SK-N-SH (cell line): ENCODE data around the gene FZR1. TPM values are rescaled to one million over a fixed set of nuclear protein-coding genes. Genes with fewer than 3 reads are reported as not detected.

ENCODE experiments used
- CTCF ChIA-PET: fragments of 300-600, 350-600 bp; formaldehyde crosslinking; extraction: SDS; loops from one replicate; lab custom pipeline; 2021; lab: Yijun Ruan, JAX
- POLR2A ChIA-PET: fragments of 350-600 bp; sonication (Branson Sonifier 250); formaldehyde crosslinking; extraction: SDS; loops from one replicate; lab custom pipeline; 2020; ENCODE audit warnings: antibody characterized with exemption, inconsistent platforms; lab: Yijun Ruan, JAX
- DNase-seq: peaks from one replicate; pipeline ENCODE4 v3.0.0; 2012
- H2AFZ ChIP-seq: fragments of 200-600 bp; sonication (generic); 2 replicates; pipeline ENCODE4 v1.8.1; 2016; ENCODE audit warnings: antibody characterized with exemption, mild to moderate bottlenecking, low read depth
- H3F3A ChIP-seq: fragments of 200-600 bp; sonication (generic); replicated peaks from 2 replicates; pipeline ENCODE3; 2016; ENCODE audit warnings: antibody characterized with exemption, mild to moderate bottlenecking; ENCODE audit not compliant: insufficient read depth
- H3K27ac ChIP-seq, 2 experiments: fragments of 200-500 bp in 1 of 2; fragments of 200-600 bp in 1 of 2; sonication (Bioruptor generic) in 1 of 2; sonication (generic), shearing (Covaris generic) in 1 of 2; 2 replicates each; pipeline versions ENCODE4 v1.5.1 to v1.6.1; 2014 to 2016; ENCODE audit warnings: low read depth in 2 of 2, inconsistent platforms in 1 of 2, low read length in 1 of 2, mild to moderate bottlenecking in 1 of 2, mixed read lengths in 1 of 2
- H3K27me3 ChIP-seq: fragments of 200-600 bp; sonication (generic), shearing (Covaris generic); 2 replicates; pipeline ENCODE4 v1.6.1; 2016; ENCODE audit warnings: mixed run types; ENCODE audit not compliant: insufficient read depth
- H3K36me3 ChIP-seq, 2 experiments: fragments of 200-500 bp in 1 of 2; fragments of 200-600 bp in 1 of 2; sonication (Bioruptor generic) in 1 of 2; sonication (generic) in 1 of 2; replicated peaks in 1 of 2; 2 replicates each; pipeline versions ENCODE3 to v1.5.1; 2014 to 2016; ENCODE audit warnings: low read length in 1 of 2, mild to moderate bottlenecking in 1 of 2; ENCODE audit not compliant: insufficient read depth in 2 of 2, control insufficient read depth in 1 of 2
- H3K4me1 ChIP-seq, 2 experiments: fragments of 200-500 bp in 1 of 2; fragments of 200-600 bp in 1 of 2; sonication (Bioruptor generic) in 1 of 2; sonication (generic), shearing (Covaris generic) in 1 of 2; 2 replicates each; pipeline versions ENCODE4 v1.5.1 to v1.6.1; 2014 to 2016; ENCODE audit warnings: low read depth in 1 of 2, low read length in 1 of 2, mixed run types in 1 of 2; ENCODE audit not compliant: insufficient read depth in 2 of 2, control insufficient read depth in 1 of 2
- H3K4me2 ChIP-seq: fragments of 200-600 bp; sonication (generic), shearing (Covaris generic); 2 replicates; pipeline ENCODE4 v1.6.1; 2017; ENCODE audit warnings: mixed run types
- H3K4me3 ChIP-seq, 2 experiments: fragments of 200-500 bp in 1 of 2; fragments of 200-600 bp in 1 of 2; sonication (Bioruptor generic) in 1 of 2; sonication (generic), shearing (Covaris generic) in 1 of 2; 2 replicates each; pipeline versions ENCODE4 v1.5.1 to v1.8.1; 2014 to 2016; ENCODE audit warnings: low read depth in 2 of 2, inconsistent platforms in 1 of 2, low read length in 1 of 2, mild to moderate bottlenecking in 1 of 2, mixed read lengths in 1 of 2, moderate library complexity in 1 of 2
- H3K79me2 ChIP-seq: fragments of 200-600 bp; sonication (generic); 2 replicates; pipeline ENCODE4 v1.8.1; 2017; ENCODE audit warnings: mild to moderate bottlenecking; ENCODE audit not compliant: insufficient read depth
- H3K9ac ChIP-seq: fragments of 200-600 bp; sonication (generic); 2 replicates; pipeline ENCODE4 v1.6.1; 2017; ENCODE audit warnings: mixed run types
- H3K9me2 ChIP-seq: fragments of 200-600 bp; sonication (generic); 2 replicates; pipeline ENCODE4 v1.6.1; 2017; ENCODE audit warnings: mixed run types
- H3K9me3 ChIP-seq: fragments of 200-600 bp; sonication (generic); 2 replicates; pipeline ENCODE4 v1.6.1; 2017; ENCODE audit warnings: mixed run types, mild to moderate bottlenecking, moderate library complexity
- H4K20me1 ChIP-seq: fragments of 200-600 bp; sonication (generic); 2 replicates; pipeline ENCODE4 v1.6.1; 2017; ENCODE audit warnings: mild to moderate bottlenecking, mixed run types; ENCODE audit not compliant: insufficient read depth
- CTCF ChIP-seq: fragments of 200-600 bp; sonication (generic); IDR thresholded peaks from 2 replicates; pipeline ENCODE4 v1.6.1; 2017; ENCODE audit warnings: antibody characterized with exemption, mild to moderate bottlenecking, moderate library complexity
- ELF1 ChIP-seq: IDR thresholded peaks from 2 replicates; pipeline ENCODE4 v1.4.0; 2012
- EP300 ChIP-seq, 2 experiments: IDR thresholded peaks; 2 replicates each; pipeline versions ENCODE4 v1.4.0 to v1.6.1; 2012; ENCODE audit warnings: borderline replicate concordance in 1 of 2, low read depth in 1 of 2, low read length in 1 of 2
- FOXJ3 ChIP-seq: sonication (generic); formaldehyde crosslinking; IDR thresholded peaks from 2 replicates; pipeline ENCODE4 v1.5.1; 2020; ENCODE audit warnings: mild to moderate bottlenecking, missing genetic modification reagents
- FOXM1 ChIP-seq: IDR thresholded peaks from 2 replicates; pipeline ENCODE4 v1.4.0; 2012; ENCODE audit warnings: low read depth, mild to moderate bottlenecking
- GABPA ChIP-seq: IDR thresholded peaks from 2 replicates; pipeline ENCODE4 v1.4.0; 2012; ENCODE audit warnings: low read depth, mild to moderate bottlenecking
- GATA2 ChIP-seq: sonication (generic); formaldehyde crosslinking; IDR thresholded peaks from 2 replicates; pipeline ENCODE4 v1.5.0; 2020; ENCODE audit warnings: mild to moderate bottlenecking, missing genetic modification reagents
- JUND ChIP-seq: IDR thresholded peaks from 2 replicates; pipeline ENCODE4 v1.4.0; 2012
- POLR2AphosphoS5 ChIP-seq: IDR thresholded peaks from 2 replicates; pipeline ENCODE4 v1.6.1; 2012; ENCODE audit warnings: low read depth, low read length
- RCOR1 ChIP-seq: fragments of 150-350 bp; IDR thresholded peaks from 2 replicates; pipeline ENCODE4 v1.6.1; 2017; ENCODE audit warnings: antibody characterized with exemption, low read length
- RFX5 ChIP-seq: IDR thresholded peaks from 2 replicates; pipeline ENCODE4 v1.6.1; 2012; ENCODE audit warnings: mild to moderate bottlenecking, improper control_type of control experiment, low read length
- RXRA ChIP-seq: IDR thresholded peaks from 2 replicates; pipeline ENCODE4 v1.4.0; 2012; ENCODE audit warnings: low read depth, mild to moderate bottlenecking, borderline replicate concordance
- SIN3A ChIP-seq: IDR thresholded peaks from 2 replicates; pipeline ENCODE4 v1.6.1; 2012; ENCODE audit warnings: low read depth, mild to moderate bottlenecking, low read length, moderate library complexity, borderline replicate concordance
- TCF12 ChIP-seq: IDR thresholded peaks from 2 replicates; pipeline ENCODE4 v1.4.0; 2012
- TEAD4 ChIP-seq: IDR thresholded peaks from 2 replicates; pipeline ENCODE4 v1.4.0; 2012; ENCODE audit warnings: mild to moderate bottlenecking, borderline replicate concordance; ENCODE audit not compliant: insufficient read depth
- WGBS: methylation state at CpG from one replicate; pipeline ENCODE4 v1.1.6; 2017; ENCODE audit warnings: low lambda C conversion rate; 5-methylcytosine and 5-hydroxymethylcytosine counted together
- polyA plus RNA-seq, 3 experiments: library from polyadenylated mRNA; depleted of rRNA; stranded (reverse); fragments of >200 nt; gene quantifications; 2 replicates each; pipeline ENCODE4 v1.2.3, GENCODE V29; 2012
- TF ChIP-seq, protein P1 (sequence below): fragments of 150-350 bp; IDR thresholded peaks from 2 replicates; pipeline ENCODE4 v1.6.1; 2017; ENCODE audit warnings: antibody characterized with exemption, low read length, low read depth, borderline replicate concordance
- TF ChIP-seq, protein P2 (sequence below): fragments of 150-350 bp; IDR thresholded peaks from 2 replicates; pipeline ENCODE4 v1.6.1; 2016; ENCODE audit warnings: mild to moderate bottlenecking, low read depth, low read length

FZR1 gene
- polyA plus RNA-seq, 1 of the 3 experiments (the other 2 are of a cell fraction): 36.3 TPM

GRCh38 chr19:3514930-3515329, 8.8 kb downstream of the FZR1 start:
- H3K27ac ChIP-seq: no peak overlapping the region; a peak in 1 of 4 replicates
- WGBS: 80% methylated on average over 11 of the region's 12 CpGs

More at GRCh38 chr19:3514930-3515329, 8.8 kb downstream of the FZR1 start:
- CTCF ChIA-PET: no interaction called here
- no peak overlapping the region for H3K4me3 ChIP-seq
- POLR2A ChIA-PET: no interaction called here
- H3K27me3 ChIP-seq: no peaks in the 10 kb centered on the region
- H3K4me2 ChIP-seq: no peak overlapping the region
- TF ChIP-seq TEAD4: no peak
- no peak for TF ChIP-seq CTCF
- no peak for TF ChIP-seq JUND
- TF ChIP-seq ELF1: no peak
- no peak for TF ChIP-seq TCF12
- TF ChIP-seq FOXJ3 (CRISPR knock-in tag): no peak
- TF ChIP-seq GATA2 (CRISPR knock-in tag): no peak
- TF ChIP-seq, protein P1, sequence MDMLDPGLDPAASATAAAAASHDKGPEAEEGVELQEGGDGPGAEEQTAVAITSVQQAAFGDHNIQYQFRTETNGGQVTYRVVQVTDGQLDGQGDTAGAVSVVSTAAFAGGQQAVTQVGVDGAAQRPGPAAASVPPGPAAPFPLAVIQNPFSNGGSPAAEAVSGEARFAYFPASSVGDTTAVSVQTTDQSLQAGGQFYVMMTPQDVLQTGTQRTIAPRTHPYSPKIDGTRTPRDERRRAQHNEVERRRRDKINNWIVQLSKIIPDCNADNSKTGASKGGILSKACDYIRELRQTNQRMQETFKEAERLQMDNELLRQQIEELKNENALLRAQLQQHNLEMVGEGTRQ: no peak
- no peak for TF ChIP-seq RXRA
- no peak for TF ChIP-seq POLR2AphosphoS5
- TF ChIP-seq RFX5: no peak
- TF ChIP-seq GABPA: no peak
- no peak for TF ChIP-seq EP300 (IDR thresholded peaks at IDR 0.05; ENCODE audit: borderline replicate concordance in 1 of 2, low read depth in 1 of 2, low read length in 1 of 2)
- TF ChIP-seq FOXM1: no peak
- TF ChIP-seq, protein P2, sequence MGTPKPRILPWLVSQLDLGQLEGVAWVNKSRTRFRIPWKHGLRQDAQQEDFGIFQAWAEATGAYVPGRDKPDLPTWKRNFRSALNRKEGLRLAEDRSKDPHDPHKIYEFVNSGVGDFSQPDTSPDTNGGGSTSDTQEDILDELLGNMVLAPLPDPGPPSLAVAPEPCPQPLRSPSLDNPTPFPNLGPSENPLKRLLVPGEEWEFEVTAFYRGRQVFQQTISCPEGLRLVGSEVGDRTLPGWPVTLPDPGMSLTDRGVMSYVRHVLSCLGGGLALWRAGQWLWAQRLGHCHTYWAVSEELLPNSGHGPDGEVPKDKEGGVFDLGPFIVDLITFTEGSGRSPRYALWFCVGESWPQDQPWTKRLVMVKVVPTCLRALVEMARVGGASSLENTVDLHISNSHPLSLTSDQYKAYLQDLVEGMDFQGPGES: no peak
- no peak for TF ChIP-seq RCOR1
- TF ChIP-seq SIN3A: no peak
- H3K9me3 ChIP-seq: no peaks in the 10 kb centered on the region
- H3F3A ChIP-seq: no peaks in the 10 kb centered on the region
- DNase-seq: no peak
- peaks cover 3 to 11% of the 10 kb centered on the region in 2 experiments for H3K36me3 ChIP-seq
- H3K9ac ChIP-seq: no peak overlapping the region
- H4K20me1 ChIP-seq: peaks cover 98% of the 10 kb centered on the region
- no peaks in the 10 kb centered on the region for H3K9me2 ChIP-seq
- H3K79me2 ChIP-seq: peaks cover 100% of the 10 kb centered on the region
- no peak overlapping the region for H2AFZ ChIP-seq
- H3K4me1 ChIP-seq: peaks cover 0 to 10% of the 10 kb centered on the region in 2 experiments; a peak in 1 of 4 replicates
